ENCODE data around the gene PSMA5. TPM values are rescaled to one million over a fixed set of nuclear protein-coding genes. Genes with fewer than 3 reads are reported as not detected.
A peak's percentile ranks its signal among the peaks of the same experiment; 100 is the strongest.

Gene PSMA5
- total RNA-seq, 2 donors from 2014 or later: 19.8 to 27.6 TPM

DNA sequence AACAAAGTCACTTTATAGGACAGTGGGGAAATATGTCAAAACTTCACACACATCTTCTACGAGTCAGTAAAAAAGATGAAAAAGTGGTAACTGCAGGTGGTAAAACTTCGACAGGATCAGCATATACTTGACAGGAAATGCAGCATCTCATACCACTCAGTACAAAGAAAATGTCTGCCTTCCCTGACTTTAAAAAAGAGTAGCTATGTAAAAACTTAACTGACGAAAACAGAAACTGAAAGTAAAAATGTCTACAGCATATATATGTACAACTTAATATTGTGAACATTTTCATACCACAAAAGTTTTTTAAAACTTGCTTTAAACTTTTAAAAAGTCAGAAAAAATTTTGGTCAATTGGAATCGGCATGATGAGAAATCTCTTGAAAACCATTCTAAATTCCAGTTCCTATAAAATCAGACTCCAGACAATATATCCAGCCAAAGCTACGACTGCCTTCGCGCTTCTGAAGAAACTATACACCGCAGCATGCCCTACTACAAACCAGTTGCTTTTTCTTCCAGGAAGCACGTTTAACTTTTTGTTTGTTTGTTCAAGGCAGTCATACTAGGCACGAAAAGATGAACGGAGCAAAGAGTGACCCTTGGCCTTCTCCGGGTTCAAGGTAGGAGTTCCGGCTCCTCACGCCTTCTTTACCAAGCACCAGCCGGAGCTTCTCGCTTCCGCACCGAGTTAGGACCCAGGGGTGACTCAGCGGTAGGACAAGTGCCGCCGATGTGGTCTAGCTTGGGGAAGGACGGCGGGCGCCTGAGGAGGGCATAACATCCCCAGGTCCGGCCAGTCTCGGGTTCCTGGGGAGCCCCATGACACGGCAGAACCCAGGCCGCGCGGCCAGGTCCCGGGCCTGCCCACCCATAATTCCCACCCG is 612 bp downstream of the PSMA5 start:
- no peak for DNase-seq (ENCODE audit: low spot score)
- TF ChIP-seq, protein P1, sequence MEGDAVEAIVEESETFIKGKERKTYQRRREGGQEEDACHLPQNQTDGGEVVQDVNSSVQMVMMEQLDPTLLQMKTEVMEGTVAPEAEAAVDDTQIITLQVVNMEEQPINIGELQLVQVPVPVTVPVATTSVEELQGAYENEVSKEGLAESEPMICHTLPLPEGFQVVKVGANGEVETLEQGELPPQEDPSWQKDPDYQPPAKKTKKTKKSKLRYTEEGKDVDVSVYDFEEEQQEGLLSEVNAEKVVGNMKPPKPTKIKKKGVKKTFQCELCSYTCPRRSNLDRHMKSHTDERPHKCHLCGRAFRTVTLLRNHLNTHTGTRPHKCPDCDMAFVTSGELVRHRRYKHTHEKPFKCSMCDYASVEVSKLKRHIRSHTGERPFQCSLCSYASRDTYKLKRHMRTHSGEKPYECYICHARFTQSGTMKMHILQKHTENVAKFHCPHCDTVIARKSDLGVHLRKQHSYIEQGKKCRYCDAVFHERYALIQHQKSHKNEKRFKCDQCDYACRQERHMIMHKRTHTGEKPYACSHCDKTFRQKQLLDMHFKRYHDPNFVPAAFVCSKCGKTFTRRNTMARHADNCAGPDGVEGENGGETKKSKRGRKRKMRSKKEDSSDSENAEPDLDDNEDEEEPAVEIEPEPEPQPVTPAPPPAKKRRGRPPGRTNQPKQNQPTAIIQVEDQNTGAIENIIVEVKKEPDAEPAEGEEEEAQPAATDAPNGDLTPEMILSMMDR (IDR thresholded peaks at IDR 0.05): no peak
- peaks cover 9% of the 10 kb centered on the region for H3K36me3 ChIP-seq
- H3K9me3 ChIP-seq: no peaks in the 10 kb centered on the region
- H3K27me3 ChIP-seq: no peaks in the 10 kb centered on the region
- peaks cover 0 to 33% of the 10 kb centered on the region in 2 donors for H3K4me1 ChIP-seq
- peak overlapping the region; percentile 75 to 81 for H3K27ac ChIP-seq
- H3K4me3 ChIP-seq: peak overlapping the region; percentile 90 to 92

DNA sequence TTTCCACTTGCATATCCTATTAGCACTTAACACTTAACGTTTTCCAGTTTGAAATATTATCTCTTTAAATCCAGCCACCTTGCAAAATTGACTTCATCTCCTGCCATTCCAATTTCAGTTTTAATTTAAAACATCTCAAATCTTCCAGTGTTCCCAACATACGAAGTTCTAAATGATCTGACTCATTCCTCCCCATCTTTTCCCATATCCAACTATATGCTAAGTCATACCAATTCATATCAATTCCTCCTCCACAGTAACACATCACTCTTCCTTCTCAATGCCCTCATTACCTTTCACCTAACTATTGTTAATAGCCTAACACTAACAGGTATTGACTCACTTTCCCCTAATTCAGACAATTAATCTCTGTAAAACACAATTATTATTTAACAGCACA is 2.8 kb downstream of the PSMA5 start:
- Histone ChIP-seq H3K9me3 (no peaks in the 10 kb centered on the region), H3K4me1 (peaks cover 0 to 33% of the 10 kb centered on the region in 2 donors), H3K36me3 (peaks cover 29% of the 10 kb centered on the region), H3K27ac (no peak overlapping the region), H3K4me3 (no peak overlapping the region), H3K27me3 (no peaks in the 10 kb centered on the region)
- TF ChIP-seq, protein P1 (IDR thresholded peaks at IDR 0.05): no peak
- no peak for DNase-seq (ENCODE audit: low spot score)

DNA sequence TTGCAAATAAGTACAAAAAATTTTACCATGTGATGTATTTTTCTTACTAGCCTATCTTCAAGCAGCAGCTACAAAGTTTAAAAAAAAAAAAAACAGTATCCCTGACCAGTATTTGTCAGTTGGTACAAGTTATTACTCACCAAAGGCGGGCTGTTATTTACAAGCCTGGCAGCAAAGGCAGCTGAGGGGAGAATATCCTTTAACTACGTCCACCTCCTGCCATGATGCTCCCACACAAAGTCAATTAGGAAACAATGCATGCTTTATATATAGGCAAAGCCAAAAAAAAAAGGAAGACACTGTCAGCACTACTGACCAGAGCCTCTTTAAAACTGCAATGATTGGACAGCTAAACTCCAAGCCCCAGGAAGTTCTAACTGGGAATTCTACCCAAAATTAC is 13.7 kb downstream of the PSMA5 start:
- no peaks in the 10 kb centered on the region for H3K4me1 ChIP-seq

DNA sequence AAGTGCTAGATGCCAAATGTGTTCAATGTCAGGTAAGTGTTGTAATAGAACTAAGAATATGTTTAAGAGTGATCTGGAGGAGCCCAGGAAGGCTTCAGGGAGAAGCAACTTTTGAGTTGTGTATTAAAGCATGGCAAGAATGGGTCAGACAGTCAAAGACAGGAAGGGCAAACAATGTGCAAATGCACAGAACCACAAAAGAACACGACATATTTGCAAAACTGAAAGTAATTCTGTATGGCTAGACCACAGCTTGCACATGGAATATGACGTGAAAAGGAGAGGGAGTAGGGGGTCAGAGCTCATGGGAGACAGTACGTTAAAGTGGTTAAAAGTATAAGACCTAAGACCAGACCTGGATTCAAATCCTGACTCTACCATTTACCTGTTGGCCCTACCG is 21.4 kb downstream of the PSMA5 start:
- no peak for DNase-seq (ENCODE audit: low spot score)
- H3K9me3 ChIP-seq: no peaks in the 10 kb centered on the region
- H3K36me3 ChIP-seq: peaks cover 29% of the 10 kb centered on the region
- TF ChIP-seq, protein P1 (IDR thresholded peaks at IDR 0.05): no peak
- no peaks in the 10 kb centered on the region for H3K27me3 ChIP-seq
- H3K27ac ChIP-seq: no peak overlapping the region
- H3K4me1 ChIP-seq: peaks cover 0 to 4% of the 10 kb centered on the region in 2 donors
- H3K4me3 ChIP-seq: no peak overlapping the region

More for the DNA sequence above, 13.7 kb downstream of the PSMA5 start:
- peaks cover 74% of the 10 kb centered on the region for H3K36me3 ChIP-seq
- no peaks in the 10 kb centered on the region for H3K27me3 ChIP-seq
- no peaks in the 10 kb centered on the region for H3K9me3 ChIP-seq
- H3K27ac ChIP-seq: no peak overlapping the region
- TF ChIP-seq, protein P1 (IDR thresholded peaks at IDR 0.05): no peak
- no peak overlapping the region for H3K4me3 ChIP-seq
- DNase-seq (ENCODE audit: low spot score): no peak

DNA sequence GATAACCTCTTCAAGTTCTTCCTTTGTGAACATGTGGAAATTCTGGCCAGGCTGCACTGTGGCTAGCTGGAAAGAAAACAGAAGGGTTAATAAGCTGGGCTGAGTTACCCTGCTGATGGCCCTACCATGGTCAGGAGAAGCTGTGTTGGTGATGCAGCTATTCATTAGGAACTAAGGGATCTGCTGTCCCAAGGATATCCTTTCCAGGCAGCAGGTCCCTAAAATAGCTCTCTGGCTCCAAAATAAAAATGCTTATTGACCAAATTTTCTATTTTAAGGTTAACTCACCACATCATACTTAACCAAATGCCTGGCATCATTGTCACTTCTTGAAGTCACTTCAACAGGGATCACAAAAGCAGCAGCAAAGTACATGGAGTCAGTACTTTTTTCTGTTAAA is 24.2 kb downstream of the PSMA5 start:
- Histone ChIP-seq H3K4me1 (peaks cover 0 to 17% of the 10 kb centered on the region in 2 donors), H3K4me3 (no peak overlapping the region), H3K27me3 (no peaks in the 10 kb centered on the region), H3K36me3 (peaks cover under 1% of the 10 kb centered on the region), H3K27ac (peak overlapping the region; percentile 10 to 71), H3K9me3 (no peaks in the 10 kb centered on the region)
- DNase-seq (ENCODE audit: low spot score): no peak
- TF ChIP-seq, protein P1 (IDR thresholded peaks at IDR 0.05): no peak
